NCI-H1105 treated with DMSO at 0.1 percent for 48 hours (cell line): ENCODE data around the gene IZUMO4.

Experiments used
- DNase-seq: peaks from one replicate; lab custom pipeline; 2025; lab: John Stamatoyannopoulos, UW

IZUMO4 gene

DNA sequence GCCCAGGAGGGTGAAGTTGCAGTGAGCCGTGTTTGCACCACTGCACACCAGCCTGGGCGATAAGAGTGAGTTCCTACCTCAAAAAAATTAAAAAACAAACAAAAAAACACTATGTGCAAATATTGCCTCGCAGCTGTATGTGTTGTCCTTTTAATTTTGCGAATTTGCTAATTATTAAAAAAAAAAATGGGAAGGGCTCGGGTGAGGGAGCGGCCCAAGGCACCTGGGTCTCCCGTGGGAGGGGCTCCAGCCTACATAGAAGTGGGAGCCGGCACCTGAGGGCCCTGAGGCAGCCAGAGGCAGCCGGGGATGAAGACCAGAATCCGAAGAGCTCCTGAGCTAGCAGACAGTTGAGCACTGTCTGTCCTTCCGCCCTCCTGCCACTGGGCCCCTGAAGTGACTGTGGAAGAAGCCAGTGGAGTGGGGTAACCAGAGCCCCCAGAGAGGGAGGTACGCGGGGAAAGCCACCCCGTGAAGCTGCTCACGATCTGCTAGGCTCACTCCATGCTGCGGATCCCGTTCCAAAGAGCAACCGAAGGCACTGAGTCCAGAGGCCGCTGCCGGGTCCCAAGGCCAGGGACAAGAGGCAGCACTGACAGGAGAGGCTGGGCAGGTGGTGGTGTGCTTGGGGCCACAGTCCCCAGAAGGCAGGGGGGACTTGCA is 6.5 kb downstream of the IZUMO4 start:
- no peak for DNase-seq

- DNase-seq: no peak
Measured at GRCh38 chr19:2108251-2109016, 11.7 kb downstream of the IZUMO4 start.

DNA sequence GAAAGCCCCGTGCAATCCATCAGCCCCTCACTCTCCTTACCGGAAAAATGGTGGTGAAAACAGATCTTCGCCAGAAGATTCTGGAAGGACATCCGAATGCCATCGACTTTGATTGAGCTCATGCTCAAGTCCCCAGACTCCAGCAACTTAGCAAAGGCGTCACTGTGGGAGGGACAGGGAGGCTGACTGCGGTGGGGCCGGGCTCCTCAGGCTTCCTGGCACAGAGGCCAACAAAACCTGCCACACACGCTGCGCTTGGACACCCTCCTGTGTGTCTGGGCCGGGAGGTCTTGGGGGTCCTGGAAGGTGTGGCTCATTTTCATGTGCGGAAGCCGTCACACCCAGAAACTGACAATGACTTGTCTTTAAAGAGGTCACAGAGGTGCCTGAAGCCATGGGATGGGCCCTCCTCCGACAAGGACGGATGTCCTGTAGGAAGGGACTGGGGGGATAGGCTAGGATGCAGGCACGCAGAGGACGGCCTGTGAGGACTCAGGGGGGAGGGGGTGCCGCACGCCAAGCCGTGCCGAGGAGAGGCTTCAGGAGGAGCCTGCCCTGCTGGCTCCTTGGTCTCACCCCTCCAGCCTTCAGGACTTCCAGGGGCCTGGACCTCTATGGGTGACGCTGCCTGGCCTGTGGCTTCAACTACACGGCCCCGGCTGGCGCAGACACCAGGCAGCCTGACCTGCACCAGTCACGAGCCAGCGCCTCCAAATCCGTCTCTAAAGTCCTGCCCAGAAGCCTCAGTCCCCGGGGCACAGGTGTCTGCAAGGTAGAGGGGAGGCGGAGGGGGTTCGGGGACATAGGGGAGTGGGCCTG is 12.5 kb downstream of the IZUMO4 start:
- no peak for DNase-seq

DNA sequence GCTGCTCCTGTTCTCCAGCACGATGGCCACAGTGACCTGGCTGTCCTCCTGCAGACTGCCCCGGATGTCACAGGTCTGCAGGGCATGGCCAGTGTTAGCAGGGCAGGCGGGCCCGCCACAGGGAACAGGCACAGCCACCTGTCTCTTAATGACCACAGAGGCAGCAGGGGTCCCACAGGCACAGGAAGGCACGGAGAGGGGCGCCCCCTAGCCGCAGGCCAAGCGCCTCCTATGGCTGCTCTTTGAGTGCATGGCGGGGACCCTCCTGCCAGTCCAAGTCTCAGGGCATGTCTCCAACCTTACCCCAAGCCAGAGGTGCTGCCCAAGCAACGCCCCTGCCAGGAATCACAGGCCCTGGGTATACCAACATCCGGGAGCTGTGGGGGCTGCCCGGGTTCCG is 14.1 kb downstream of the IZUMO4 start:
- DNase-seq: no peak

DNA sequence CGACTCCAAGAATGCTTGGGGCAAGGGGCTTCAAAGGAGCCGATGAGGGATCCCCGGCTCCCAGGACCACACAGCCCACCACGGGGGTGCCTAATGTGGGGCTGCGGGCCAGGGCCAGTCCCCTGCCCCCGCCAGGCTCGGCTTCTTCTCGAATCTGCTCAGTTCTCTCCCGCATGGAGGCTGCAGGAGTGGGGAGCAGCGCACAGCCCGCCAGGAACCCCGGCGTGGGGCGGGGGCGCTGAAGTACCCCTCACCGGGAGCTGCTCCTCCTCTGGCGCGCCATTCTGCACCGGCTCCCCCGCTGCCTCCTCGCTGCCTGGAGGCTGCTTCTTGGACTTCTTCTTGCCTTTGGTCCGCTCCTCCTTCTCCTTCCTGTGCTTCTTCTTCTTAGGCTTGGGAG is 14.7 kb downstream of the IZUMO4 start:
- no peak for DNase-seq

- DNase-seq: no peak
Measured at GRCh38 chr19:2111886-2112285, 15.2 kb downstream of the IZUMO4 start.

DNA sequence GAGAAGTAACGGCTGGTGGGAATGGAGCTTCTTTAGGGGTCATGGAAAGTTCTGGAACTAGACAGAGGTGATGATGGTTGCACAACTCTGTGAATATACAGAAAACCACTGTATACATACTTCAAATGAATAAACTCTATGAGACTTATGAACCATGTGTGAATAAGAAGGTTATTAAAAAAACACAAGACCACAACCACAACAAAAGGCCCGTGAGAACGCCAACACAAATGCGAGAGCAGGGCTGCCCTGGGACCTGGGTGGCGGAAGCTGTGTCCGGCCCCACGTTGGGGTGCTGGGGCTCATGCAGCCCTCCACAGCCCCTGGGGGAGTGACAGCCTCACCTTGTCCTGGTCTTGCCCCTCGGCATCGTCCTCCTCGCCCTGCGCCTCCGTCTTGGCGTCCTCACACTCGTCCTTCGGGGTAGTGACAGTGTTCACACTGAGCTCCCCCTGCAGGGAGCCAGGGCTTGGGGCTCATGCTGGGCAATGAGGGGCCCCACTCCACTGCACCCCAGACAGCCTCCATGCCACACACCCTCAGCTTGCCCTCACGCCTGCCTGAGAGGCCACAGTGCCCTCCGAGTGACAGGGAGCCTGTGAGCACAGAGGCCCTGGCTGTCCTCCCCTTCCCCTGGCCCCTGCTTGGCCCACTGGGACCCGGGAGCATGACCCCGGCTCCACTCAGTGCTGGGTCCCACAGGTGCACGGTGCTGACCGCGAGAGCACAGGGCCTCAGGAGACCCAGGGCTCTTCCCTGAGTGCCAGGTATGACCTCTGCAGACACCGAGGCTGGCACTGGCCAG is 16.0 kb downstream of the IZUMO4 start:
- no peak for DNase-seq

DNA sequence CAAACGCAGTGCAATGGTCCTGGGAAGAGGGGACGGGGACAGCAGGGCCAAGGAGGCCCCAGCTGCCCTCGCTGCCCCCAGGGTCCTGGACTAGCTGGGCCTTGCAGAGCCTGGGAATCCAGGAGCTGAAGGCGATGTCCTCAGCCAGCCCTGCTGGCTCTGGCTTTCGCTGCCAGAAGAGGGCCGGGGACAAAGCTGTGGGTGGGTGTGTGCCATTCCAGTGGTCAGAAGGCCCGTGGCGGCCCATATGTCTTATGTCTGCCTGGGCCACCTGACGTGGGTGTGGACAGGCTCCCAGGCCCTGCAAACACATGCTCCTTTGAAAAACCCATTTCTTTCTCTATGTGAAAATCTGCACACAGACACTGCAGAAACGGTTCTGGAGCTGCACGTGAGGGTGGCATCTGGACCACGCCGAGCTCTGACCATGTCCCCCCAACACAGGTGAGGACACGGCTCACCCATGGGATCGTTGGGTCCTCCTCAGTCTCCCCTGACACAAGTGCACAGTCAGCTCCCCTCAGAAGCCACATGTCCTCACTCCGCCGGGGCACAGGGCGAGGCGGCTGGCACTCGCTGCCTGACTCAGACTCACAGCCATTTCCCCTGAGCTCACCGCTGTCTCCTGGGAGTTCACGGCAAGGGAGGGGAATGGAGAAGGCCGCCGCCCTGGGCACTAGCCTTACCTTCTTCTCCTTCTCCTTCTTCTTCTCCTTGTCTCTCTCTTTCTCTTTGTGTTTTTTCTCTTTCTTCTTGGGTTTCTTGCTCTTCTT is 16.9 kb downstream of the IZUMO4 start:
- DNase-seq: no peak

DNA sequence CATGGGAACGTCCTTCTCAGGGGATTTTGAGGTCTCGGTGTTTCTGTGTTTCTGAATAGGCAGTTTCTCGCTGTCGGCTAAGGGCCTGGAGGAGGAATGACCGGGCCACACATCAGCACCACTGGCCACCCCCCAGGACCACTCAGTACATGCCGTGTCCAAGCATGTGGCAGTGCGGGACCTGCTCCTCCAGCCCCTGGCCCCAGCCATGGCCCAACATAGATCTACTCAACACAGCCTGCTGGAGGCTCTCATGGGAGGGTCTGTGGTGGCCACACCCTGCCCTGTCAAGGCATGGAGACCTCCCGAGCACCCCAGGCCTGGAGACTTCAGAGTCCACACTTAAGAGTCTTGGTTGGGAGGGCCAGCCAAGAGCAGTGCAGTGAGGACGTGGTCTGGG is 17.5 kb downstream of the IZUMO4 start:
- DNase-seq: no peak

GRCh38 chr19:2114821-2115220 is 18.1 kb downstream of the IZUMO4 start:
- DNase-seq: no peak

DNA sequence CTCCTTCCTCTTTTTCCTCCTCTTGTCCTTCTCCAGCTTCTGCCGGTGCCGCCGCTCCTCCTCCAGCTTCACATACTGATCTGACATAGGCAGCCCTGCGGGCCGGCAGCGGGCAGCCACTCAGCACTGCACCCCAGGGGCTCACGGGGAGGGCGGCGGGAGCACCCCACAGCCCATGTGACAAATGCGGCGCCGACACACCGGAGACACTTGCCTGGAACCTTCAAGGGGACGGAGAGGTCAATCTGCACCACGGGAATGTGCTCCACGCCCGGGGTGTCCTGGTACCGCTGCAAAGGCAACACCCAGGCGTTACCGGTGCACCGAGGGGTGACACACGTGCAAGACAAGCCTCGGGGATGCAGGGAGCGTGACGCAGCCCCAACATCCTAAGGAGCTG is 18.6 kb downstream of the IZUMO4 start:
- no peak for DNase-seq

- no peak for DNase-seq
Measured at GRCh38 chr19:2115911-2116426, 19.3 kb downstream of the IZUMO4 start.

GRCh38 chr19:2116507-2116906 is 19.8 kb downstream of the IZUMO4 start:
- DNase-seq: no peak

DNA sequence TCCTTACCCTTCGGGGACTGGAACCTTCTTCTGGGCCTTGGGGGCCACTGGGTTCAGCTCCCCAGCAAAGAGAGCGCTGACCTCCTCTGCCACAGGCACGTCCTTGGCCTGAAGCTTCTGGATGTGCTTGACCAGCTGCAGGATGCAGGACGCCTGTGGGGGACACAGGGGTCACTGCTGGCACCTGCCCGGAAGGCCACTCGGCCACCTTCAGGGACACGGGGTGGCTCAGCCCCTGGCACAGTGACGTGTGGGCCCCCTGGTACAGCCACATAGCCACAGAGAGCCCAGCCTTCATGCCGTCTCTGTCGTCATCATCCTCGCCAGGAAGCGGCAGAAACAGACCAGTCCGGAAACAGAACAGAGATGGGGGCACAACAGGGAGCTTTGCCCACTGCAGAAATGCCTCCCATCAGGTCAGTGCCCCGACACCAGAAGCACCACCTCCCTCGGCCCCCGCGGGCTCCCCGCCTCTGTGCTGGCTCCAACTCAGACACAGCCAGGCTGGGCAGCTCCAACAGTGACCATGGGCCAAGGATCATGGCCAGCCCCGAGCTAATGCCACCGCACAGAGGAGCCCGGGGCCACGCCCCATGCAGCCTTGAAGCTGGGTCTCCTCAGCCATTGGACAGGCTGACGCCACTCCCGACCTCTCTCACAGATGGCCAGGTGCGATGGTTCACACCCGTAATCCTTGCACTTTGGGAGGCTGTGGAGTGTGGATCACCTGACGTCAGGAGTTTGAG is 20.7 kb downstream of the IZUMO4 start:
- DNase-seq: no peak

- no peak for DNase-seq
Measured at GRCh38 chr19:2118438-2118837, 21.7 kb downstream of the IZUMO4 start.

DNA sequence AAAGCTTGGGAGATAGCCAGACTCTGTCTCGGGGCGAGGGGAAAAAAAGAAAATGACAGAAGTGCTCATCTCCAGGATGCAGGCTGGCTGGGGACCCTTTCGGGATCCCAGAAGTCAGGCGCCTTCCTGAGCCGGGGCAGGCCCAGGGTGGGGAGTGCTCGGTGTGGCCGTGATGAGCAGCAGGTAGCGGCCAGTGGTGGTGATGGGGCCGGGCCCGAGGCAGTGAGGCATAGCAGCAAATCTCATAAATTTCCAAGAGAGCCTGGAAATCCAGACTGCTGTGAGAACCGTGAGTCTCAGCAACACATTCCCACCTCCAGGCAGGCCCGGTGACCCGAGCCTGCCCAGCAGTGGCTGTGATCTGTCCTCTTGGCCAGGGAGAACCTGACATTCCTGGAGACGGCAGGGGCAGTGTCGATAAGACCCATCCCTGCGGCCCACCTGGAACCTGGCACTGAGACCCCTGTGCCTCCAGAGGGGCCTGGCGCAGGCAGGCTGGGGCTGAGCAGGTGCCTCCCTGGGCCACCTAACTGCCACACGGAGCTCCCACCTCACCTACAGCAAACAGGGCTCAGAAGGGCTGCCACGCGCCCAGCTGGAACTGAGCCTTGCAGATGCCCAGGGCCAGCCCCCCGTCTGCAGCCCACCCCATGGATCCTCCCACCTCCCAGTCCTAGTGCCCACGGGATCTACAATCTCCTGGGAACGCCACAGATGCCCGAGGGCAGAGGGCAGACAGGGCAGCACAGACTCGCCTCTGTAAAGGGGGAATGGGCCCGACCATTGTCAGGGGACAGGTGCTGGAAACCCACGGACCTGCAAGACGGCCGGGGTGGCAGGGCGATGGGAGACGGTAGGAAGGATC is 23.4 kb downstream of the IZUMO4 start:
- no peak for DNase-seq

DNA sequence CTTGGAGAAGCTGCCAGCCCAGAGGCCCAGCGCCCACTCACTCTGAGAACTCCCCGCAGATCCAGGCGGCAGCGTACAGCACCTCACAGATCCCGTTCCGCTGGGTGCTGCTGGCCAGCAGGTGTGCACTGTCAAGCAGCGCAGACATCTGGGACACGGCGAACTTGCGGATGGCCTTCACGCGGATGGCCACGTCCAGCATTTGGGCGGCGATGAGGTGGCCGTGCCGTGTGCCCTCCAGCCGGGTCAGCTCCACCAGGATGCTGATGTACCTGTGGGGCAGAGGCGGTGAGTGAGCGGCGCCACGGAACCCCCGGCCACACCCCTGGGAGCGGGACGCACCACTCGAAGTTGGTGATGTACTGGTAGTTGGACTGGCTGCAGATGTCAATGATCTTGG is 24.1 kb downstream of the IZUMO4 start:
- DNase-seq: no peak

- DNase-seq: no peak
Measured at GRCh38 chr19:2121416-2122051, 24.8 kb downstream of the IZUMO4 start.

DNA sequence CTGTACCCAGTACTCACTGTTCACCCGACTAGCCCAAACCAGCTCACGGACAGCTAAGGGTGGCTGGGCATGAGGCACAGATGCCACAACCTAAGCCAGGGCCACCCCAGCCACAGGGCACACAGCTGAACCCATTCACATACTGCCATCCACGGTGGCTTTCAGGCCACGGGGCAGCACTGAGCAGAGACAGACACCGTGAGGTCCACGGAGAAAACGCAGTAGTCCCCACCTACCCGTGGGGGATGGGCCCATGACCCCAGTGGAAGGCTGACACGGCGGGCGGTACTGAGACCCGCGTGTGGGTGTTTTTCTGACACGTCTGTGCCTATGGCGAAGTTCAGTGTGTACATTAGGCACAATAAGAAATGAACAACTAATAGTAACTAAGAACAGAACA is 25.5 kb downstream of the IZUMO4 start:
- no peak for DNase-seq
